HG02852 (cell line): Measurements from ENCODE around the gene P2RY8.
"Not testable (repeated sequence)": the region's sequence is repeated elsewhere in the genome, so short reads cannot be mapped to it uniquely, and the experiment has no call there.

ENCODE experiments used
- ATAC-seq: cut with Tn5 transposase; IDR thresholded peaks from one replicate; pipeline ENCODE4 v1.9.1; 2021; ENCODE audit warnings: mild to moderate bottlenecking, moderate library complexity; ENCODE audit not compliant: unreplicated experiment

Gene P2RY8

DNA sequence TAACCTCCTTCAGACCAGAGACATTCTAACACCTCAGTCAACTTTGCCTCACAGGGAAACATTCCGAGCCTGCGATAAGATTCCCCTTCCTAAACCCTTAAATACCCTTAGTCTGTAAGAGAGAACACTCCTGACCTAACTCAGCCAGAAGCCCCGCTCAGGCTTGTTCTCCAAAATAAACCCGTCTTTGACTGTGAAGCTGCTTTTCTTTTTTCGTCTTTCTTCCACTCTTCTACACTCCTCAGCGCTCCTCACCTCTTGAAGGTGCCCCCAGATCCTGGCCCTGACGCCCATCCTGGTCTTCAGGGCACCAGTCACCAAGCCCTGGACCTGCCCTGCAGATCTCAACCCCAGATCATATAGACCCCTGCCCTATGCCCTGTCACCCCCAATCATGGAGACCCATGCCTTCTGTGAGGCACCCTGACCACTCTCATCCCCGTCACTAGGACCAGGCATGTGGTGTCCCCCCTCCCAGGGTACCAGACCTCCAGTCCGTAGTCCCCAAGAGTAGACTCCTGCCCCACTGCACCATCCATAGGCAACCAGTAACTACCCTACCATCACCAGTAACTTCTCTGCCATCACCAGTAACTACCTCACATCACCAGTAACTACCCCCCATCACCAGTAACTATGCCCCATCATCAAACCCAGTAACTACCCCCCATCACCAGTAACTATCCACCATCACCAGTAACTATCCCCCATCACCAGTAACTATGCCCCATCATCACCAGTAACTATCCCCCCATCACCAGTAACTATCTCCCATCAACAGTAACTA lies 87.8 kb downstream of the P2RY8 start:
- no peak for ATAC-seq

DNA sequence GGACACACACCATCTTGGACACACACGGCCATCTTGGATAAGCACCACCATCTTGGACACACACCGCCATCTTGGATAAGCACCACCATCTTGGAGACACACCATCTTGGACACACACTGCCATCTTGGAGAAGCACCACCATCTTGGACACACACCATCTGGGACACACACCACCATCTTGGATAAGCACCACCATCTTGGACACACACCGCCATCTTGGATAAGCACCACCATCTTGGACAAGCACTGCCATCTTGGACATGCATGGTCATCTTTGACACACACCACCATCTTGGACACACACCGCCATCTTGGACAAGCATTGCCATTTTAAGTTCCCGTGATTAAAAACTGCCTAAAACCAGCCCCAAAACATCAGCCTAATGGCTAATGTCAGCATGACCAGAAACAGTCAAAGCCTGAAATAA lies 88.4 kb downstream of the P2RY8 start:
- ATAC-seq: not testable (repeated sequence)

DNA sequence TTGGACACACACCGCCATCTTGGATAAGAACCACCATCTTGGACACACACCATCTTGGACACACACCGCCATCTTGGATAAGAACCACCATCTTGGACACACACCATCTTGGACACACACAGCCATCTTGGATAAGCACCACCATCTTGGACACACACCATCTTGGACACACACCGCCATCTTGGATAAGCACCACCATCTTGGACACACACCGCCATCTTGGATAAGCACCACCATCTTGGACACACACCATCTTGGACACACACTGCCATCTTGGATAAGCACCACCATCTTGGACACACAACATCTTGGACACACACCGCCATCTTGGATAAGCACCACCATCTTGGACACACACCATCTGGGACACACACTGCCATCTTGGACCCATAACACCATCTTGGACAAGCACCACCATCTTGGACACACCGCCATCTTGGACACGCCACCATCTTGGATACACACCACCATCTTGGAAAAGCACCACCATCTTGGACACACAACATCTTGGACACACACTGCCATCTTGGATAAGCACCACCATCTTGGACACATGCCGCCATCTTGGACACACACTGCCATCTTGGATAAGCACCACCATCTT lies 88.9 kb downstream of the P2RY8 start:
- ATAC-seq: not testable (repeated sequence)

DNA sequence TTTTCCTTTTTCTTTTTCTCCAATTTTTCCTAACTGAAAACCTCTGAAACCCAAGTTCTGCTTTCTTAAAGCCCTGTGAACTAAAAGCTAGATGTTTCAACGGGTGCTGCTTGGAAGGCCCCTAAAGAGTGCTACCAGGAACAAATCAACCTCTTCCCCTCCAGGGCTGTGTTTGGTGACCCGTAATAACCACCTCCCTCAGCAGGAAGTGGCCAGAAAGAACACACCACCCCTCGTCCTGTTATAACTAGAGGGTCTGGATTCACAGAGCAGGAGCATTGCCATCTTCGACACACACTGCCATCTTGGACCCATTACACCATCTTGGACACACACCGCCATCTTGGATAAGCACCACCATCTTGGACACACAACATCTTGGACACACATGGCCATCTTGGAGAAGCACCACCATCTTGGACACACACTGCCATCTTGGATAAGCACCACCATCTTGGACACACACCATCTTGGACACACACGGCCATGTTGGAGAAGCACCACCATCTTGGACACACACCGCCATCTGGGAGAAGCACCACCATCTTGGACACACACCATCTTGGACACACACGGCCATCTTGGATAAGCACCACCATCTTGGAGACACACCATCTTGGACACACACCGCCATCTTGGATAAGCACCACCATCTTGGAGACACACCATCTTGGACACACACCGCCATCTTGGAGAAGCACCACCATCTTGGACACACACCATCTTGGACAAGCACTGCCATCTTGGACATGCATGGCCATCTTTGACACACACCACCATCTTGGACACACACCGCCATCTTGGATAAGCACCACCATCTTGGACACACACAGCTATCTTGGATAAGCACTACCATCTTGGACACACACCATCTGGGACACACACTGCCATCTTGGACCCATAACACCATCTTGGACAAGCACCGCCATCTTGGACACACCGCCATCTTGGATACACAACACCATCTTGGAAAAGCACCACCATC lies 89.7 kb downstream of the P2RY8 start:
- not testable (repeated sequence) for ATAC-seq

DNA sequence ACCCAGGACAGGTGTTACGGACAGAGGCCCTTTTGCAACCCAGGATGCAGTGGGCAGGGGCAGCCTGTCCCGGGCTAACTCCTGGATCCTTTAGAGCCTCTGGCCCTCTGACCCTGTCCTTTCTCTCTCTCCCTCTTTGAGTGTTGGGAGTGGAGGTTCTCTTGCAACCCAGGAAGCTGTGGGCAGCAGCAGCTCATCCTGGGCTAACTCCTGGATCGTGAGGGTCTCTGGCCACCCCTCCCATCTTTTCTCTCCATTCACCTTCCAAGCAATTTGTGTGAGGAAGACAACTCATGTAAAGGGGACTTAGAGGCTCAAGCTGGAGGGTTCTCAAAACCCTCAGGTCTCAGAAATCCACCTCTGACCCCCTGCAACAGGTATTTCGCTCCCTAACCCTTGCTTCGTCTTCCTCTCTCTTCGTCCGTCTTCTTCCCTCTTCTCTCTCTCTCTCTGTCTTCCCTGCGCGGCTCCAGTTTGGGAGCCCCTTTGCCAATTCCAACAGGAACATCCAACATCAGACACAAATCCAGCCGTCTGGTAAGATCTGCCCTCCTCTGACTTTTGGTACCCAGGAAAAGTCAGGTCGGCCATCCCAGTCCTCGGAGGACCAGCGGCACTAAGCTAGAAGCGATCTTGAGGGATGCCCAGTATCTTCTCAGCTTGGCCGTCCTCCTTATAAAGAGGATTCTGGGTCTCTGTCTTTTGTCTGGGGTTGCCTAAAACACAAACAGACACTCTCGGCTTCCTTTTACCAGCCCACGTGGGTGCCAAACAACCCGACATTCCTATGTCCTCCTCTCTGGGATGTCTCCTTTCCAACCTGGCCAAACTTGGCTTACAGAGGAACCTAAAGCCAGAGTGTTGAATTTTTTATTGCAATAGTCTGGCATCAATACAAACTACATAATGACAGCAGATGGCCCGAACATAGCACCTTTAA lies 92.2 kb downstream of the P2RY8 start:
- no peak for ATAC-seq

DNA sequence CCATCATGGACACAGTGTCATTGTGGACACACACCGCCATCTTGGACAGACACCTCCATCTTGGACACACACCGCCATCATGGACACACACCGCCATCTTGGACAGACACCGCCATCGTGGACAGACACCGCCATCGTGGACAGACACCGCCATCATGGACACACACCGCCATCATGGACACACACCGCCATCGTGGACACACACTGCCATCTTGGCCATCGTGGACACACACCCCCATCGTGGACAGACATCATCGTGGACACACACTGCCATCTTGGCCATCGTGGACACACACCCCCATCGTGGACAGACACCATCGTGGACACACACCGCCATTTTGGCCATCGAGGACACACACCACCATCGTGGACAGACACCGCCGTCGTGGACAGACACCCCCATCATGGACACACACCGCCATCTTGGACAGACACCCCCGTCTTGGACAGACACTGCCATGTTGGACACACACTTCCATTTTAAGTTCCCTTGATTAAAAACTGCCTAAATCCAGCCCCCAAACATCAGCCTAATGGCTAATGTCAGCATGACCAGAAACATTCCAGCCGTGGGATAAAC lies 93.4 kb downstream of the P2RY8 start:
- ATAC-seq: no peak

DNA sequence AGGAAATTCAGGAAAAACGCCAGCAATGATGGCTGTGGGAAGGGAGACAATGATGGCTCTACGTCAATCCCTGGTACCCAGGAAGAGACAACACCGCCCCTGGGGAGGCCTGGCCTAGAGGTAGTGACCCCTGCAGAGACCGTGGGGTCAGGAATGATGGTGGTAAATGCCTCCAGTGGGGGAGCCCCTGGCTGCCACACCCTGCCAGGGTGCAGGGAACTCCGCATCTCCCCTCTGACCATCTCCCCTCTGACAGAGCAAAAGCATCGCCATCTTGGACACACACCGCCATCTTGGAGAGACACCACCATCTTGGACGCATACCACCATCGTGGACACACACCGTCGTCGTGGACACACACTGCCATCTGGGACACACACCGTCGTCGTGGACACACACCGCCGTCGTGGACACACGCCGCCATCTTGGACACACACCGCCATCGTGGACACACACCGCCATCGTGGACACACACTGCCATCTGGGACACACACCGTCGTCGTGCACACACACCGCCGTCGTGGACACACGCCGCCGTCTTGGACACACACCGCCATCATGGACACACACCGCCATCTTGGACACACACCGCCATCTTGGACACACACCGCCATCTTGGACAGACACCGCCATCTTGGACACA lies 94.1 kb downstream of the P2RY8 start:
- no peak for ATAC-seq

DNA sequence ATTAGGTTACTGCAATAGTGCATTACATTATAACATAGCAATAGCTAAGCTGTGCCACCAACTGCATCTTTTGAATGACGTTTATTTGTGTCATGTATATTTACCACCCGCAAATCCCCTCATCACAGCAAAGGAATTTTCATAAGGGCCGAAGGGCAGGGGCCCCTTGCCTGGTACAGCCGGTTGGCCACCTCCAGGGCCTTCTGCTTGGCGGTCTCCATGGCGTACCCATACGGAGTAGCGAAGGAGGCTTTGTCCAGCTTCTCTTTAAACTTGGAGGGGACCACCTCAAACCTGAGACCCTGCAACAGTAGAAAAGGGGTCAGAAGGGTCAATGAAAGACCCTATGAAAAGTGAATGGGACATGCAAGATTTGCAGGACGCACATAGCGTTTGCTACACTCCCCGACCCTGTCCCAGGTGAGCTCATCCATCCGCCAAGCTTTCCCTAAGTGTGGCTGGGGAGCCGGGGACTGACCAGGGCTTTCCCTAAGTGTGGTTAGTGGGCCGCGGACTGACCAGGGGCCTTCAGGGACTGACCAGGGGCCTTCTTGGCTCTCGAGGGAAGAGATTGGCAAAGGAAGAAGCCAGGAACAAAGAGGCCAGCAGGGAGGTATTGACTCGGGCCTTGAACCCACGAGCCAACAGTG lies 94.8 kb downstream of the P2RY8 start:
- no peak for ATAC-seq

DNA sequence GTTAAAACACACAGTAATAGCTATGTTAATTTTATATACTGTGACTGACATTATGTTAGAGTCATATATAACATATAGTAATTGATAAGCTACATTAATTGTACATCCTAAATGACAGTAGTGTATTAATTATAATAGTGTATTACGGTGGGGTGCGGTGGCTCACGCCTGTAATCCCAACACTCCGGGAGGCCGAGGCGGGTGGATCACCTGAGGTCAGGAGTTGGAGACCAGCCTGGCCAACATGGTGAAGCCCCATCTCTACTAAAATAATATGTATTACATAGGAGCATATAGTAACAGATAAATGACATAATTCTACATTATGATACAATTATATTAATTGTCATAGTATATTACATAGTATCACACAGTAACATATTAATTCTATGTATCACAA lies 96.5 kb downstream of the P2RY8 start:
- no peak for ATAC-seq

DNA sequence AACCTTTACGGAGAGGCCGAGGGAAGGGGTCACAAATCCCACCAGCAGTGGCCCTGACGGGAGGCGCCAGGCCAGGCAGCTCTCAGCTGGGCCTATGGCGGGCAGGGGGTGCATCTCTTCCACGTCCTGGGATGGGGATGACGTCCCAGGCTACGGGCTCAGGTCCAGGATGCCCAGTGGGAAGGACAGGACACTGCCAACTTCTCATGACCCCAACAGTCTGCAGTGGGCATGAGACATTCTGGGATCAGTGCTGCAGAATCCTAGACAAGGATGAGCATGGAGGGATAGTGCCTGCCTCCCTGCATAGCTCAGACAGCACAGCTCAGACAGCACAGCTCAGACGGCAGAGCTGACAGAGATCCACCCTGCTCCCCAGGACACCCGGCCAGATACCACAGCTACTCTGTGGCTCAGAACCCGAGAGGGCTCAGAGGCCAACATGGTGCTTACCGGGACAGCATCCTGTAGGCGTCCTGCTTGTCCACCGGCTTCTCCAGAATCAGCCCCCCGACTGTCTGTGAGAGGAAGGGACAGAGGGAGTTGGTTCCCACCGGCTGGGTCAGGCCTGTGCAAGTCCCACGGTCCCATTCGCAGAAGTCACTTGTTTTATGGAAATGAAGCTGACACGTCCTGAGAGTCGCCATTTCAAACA lies 101.6 kb downstream of the P2RY8 start:
- no peak for ATAC-seq

DNA sequence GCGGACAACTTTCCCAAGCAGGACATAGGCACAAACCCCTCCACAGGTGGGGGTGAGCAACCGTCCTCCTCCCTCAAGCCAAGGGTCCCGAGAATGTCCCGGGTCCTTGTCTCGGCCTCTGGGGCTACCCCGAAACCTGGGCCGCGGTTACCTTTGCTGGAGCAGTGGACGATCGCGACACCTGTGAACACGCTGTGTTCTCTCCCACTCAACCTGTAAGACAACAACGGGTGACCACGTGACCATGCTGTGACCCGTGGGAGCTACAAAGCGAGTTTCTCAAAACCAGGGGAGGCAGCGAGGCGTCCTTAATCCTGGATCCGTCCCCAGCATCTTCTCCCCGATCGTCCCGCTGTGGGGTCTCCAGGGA lies 102.1 kb downstream of the P2RY8 start:
- no peak for ATAC-seq

DNA sequence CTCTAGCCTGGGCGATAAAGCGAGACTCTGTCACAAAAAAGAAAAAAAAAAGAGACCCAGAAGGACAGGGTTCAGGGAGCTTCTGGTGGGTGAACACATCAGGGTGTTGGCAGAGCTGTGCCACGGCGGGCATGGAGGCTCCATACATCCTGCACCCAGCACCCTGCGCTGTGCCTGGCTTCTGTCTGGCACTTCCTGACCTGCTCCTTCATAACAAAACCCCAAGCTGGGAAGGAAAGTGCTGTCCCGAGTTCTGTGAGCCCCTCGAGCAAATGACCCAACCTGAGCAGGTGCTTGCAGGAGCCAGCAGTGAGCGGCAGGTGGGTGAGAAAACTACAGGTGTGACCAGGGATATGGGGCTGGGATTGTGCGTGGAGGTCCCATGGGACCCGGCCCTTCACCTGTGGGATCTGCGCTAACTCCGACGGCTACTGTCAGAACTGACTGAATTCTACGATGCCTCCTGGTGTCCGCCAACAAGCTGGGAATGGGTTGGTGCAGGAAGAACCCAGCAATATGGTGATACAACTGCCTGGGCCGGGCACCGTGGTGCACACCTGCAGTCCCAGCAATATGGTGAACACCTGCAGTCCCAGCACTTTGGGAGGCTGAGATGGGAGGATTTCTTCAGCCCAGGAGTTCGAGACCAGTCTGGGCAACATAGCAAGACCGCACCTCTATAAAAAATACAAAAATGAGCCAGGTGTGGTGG lies 103.2 kb downstream of the P2RY8 start:
- ATAC-seq: no peak

DNA sequence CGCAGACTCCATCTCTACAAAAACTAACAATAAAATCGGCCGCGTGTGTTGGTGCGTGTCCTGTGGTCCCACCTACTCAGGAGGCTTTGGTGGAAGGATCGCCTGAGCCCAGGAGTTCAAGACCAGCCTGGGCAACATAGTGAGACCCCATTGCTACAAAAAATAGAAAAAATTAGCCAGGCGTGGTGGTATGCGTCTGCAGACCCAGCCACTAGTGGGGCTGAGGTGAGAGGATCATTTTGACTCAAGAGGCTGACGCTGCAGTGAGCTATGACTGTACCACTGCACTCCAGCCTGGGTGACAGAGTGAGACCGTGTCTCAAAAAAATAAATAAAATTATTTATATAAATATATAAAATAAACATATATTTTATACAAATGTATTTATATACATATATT lies 106.5 kb downstream of the P2RY8 start:
- no peak for ATAC-seq

DNA sequence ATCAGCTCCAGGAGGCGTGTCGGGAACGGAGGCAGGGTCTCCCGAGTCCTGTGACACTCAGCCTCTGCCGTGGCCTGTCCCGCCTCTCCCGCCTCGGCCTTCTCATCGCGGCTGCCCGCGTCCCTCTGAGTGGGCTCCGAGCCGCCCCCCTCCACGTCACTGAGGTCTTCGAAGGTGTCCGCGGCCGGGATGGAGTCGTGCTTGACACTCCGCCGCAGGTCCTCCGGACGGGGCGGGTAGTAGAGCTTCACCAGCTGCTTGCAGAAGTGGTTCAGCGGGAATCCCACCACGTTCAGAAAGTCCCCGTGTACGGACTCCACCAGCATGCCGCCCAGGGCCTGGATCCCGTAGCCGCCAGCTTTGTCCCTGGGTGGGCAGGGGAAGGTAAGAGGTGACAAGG lies 109.2 kb downstream of the P2RY8 start:
- no peak for ATAC-seq

DNA sequence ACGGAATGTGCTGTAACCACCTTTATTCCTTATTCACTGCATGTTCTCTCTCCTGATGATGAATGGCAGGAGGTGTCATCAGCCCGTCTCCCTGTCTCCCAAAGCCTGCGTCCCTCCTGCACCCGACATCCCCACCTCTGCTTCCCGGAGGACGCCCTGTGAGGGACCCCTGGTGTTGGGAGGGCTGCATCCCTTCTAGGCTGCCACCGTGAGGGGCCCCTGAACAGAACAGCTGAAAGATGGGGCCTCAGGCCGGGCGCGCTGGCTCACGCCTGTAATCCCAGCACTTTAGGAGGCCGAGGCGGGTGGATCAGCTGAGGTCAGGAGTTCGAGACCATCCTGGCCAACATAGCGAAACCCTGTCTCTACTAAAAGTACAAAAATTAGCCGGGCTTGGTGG lies 110.7 kb downstream of the P2RY8 start:
- ATAC-seq: not testable (repeated sequence)

DNA sequence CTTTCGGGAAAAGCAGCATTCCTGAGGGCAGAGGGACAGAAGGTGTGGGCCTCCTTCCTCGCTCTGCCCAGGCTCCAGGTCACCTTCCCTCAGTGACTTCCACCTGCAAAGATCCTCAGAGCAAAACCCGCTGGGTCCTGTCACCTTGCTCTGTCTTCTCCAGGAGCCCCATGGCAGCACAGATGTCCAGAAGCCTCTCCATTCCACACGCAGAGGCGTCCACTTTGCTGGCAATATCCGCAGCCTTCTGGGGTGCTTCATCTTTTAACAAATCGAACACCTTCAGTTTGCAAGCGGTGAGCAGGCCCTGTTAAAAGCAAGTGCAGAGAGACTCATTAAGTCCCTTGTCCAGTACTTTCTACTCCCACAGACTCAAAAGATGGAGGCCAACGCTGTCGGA lies 111.6 kb downstream of the P2RY8 start:
- no peak for ATAC-seq

DNA sequence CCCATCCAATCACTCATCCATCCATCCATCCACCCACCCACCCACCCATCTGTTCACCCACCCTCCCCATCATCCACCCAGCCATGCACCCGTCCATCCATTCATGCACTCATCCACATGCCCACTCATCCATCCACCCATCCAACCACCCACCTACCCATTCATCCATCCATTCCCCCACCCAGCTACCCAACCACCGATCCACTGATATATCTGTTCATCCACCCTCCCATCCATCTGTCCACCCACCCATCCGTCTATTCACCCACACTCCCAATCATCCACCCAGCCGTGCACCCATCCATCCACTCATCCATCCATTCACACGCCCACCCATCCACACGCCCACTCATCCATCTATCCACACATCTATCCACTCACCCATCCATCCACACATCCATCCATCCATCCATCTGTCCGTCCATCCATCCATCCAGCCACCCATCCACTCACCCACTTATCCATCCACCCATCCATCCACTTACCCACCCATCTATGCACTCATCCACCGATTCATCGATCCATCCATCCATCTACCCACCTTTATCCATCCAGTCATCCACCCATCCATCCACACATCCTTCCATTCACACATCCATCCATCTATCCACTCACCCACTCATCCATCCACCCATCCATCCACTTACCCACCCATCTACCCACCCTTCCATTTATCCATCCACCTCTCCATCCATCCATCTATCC lies 112.7 kb downstream of the P2RY8 start:
- no peak for ATAC-seq
